HCT116 (cell line): ENCODE results near the gene PRR14L. TPM values are rescaled to one million over a fixed set of nuclear protein-coding genes. Genes with fewer than 3 reads are reported as not detected.

ENCODE experiments used
- ATAC-seq: fragments of 200-7000 bp; cut with Tn5 transposase; 2 replicates; pipeline ENCODE4 v1.9.1; 2020; ENCODE audit warnings: mild to moderate bottlenecking, moderate library complexity
- BruUV-seq: library from RNA; stranded (reverse); fragments of 400-500 nt; replicated peaks from 2 replicates; lab custom pipeline; 2021; lab: Mats Ljungman, UMichigan
- CTCF ChIA-PET: fragments of 300-600 bp; sonication (Branson Sonifier 250); formaldehyde crosslinking; loops from one replicate; lab custom pipeline; 2021; ENCODE audit warnings: antibody characterized with exemption; lab: Charles Lee
- POLR2A ChIA-PET: fragments of 300-600, 350-600 bp; sonication (Branson Sonifier 250); formaldehyde crosslinking; loops from one replicate; lab custom pipeline; 2021; ENCODE audit warnings: antibody characterized with exemption; lab: Charles Lee
- RAD21 ChIA-PET, 2 experiments: fragments of 300-600 bp; sonication (Branson Sonifier 250); formaldehyde crosslinking; loops; one replicate each; lab custom pipeline; 2023; ENCODE audit warnings: low total read pairs in 2 of 2; ENCODE audit not compliant: uncharacterized antibody in 2 of 2, unreplicated experiment in 2 of 2, low non-redundant PET in 1 of 2; lab: Charles Lee
- DNase-seq: peaks from one replicate; pipeline ENCODE4 v3.0.0-alpha.2; 2010; ENCODE audit warnings: low read depth, low spot score
- H2AFZ ChIP-seq: fragments of 200-600 bp; shearing (Covaris generic), sonication (generic); 2 replicates; pipeline ENCODE4 v1.6.1; 2017; ENCODE audit warnings: low read depth, mixed run types, mixed read lengths, antibody characterized with exemption, low read length; ENCODE audit not compliant: poor library complexity, severe bottlenecking
- H3K27ac ChIP-seq: 2 replicates; pipeline ENCODE4 v1.5.1; 2012; ENCODE audit warnings: low read depth, low read length
- H3K27me3 ChIP-seq: fragments of 200-600 bp; sonication (generic); 2 replicates; pipeline ENCODE4 v1.6.1; 2016; ENCODE audit warnings: mixed run types, low read length, mixed read lengths; ENCODE audit not compliant: insufficient read depth
- H3K36me3 ChIP-seq, 2 experiments: fragments of 200-500 bp in 1 of 2; fragments of 200-600 bp in 1 of 2; sonication (Bioruptor generic) in 1 of 2; sonication (generic) in 1 of 2; 2 replicates each; pipeline versions ENCODE4 v1.5.1 to v1.6.1; 2014 to 2016; ENCODE audit warnings: low read length in 2 of 2, inconsistent platforms in 1 of 2, mixed read lengths in 1 of 2, mixed run types in 1 of 2; ENCODE audit not compliant: insufficient read depth in 2 of 2, control insufficient read depth in 1 of 2
- H3K4me1 ChIP-seq, 2 experiments: fragments of 200-600 bp in 1 of 2; sonication (generic) in 1 of 2; 2 replicates each; pipeline versions ENCODE4 v1.5.1 to v1.6.1; 2012 to 2017; ENCODE audit warnings: low read length in 2 of 2, inconsistent platforms in 1 of 2, mild to moderate bottlenecking in 1 of 2, mixed read lengths in 1 of 2, mixed run types in 1 of 2, moderate library complexity in 1 of 2; ENCODE audit not compliant: insufficient read depth in 2 of 2, control insufficient read depth in 1 of 2
- H3K4me2 ChIP-seq: fragments of 200-600 bp; sonication (generic); 2 replicates; pipeline ENCODE4 v1.6.1; 2017; ENCODE audit warnings: mixed run types, low read length, mixed read lengths
- H3K4me3 ChIP-seq, 2 experiments: fragments of 200-600 bp in 1 of 2; sonication (generic) in 1 of 2; replicated peaks in 1 of 2; 2 replicates each; pipeline ENCODE4 v1.5.1; 2011 to 2016; ENCODE audit warnings: low read length in 2 of 2, control low read depth in 1 of 2, low read depth in 1 of 2, mild to moderate bottlenecking in 1 of 2, mixed read lengths in 1 of 2, mixed run types in 1 of 2
- H3K79me2 ChIP-seq: fragments of 200-600 bp; sonication (generic); 2 replicates; pipeline ENCODE4 v1.6.1; 2017; ENCODE audit warnings: mild to moderate bottlenecking, mixed run types, low read length, moderate library complexity, mixed read lengths; ENCODE audit not compliant: insufficient read depth
- H3K9ac ChIP-seq: fragments of 200-600 bp; sonication (generic); 2 replicates; pipeline ENCODE4 v1.6.1; 2016; ENCODE audit warnings: low read length, mixed read lengths
- H3K9me2 ChIP-seq: fragments of 200-600 bp; sonication (generic), shearing (Covaris generic); 2 replicates; pipeline ENCODE4 v1.6.1; 2017; ENCODE audit warnings: mixed run types, mild to moderate bottlenecking, moderate library complexity; ENCODE audit not compliant: insufficient read depth
- H3K9me3 ChIP-seq, 2 experiments: fragments of 200-500 bp in 1 of 2; fragments of 200-600 bp in 1 of 2; sonication (Bioruptor generic) in 1 of 2; sonication (generic) in 1 of 2; 2 replicates each; pipeline ENCODE4 v1.6.1; 2014 to 2017; ENCODE audit warnings: low read length in 2 of 2, mixed read lengths in 2 of 2, inconsistent platforms in 1 of 2, low read depth in 1 of 2, mild to moderate bottlenecking in 1 of 2, mixed run types in 1 of 2, moderate library complexity in 1 of 2; ENCODE audit not compliant: control insufficient read depth in 1 of 2, insufficient read depth in 1 of 2
- H4K20me1 ChIP-seq: fragments of 200-600 bp; sonication (generic), shearing (Covaris generic); 2 replicates; pipeline ENCODE4 v1.6.1; 2017; ENCODE audit warnings: mixed run types, mild to moderate bottlenecking, moderate library complexity; ENCODE audit not compliant: insufficient read depth
- ATF3 ChIP-seq: IDR thresholded peaks from 2 replicates; pipeline ENCODE4 v1.6.1; 2012
- CBX3 ChIP-seq: IDR thresholded peaks from 2 replicates; pipeline ENCODE4 v1.6.1; 2012; ENCODE audit warnings: low read depth
- CTCF ChIP-seq, 3 experiments: fragments of 200-600 bp in 1 of 3; sonication (generic) in 1 of 3; IDR thresholded peaks in 2 of 3; conservative IDR thresholded peaks in 1 of 3; 2 replicates each; pipeline ENCODE4 v1.5.1; 2012 to 2017; ENCODE audit warnings: low read depth in 2 of 3, low read length in 2 of 3, antibody characterized with exemption in 1 of 3, borderline replicate concordance in 1 of 3, control low read depth in 1 of 3, mild to moderate bottlenecking in 1 of 3, mixed read lengths in 1 of 3, mixed run types in 1 of 3, moderate library complexity in 1 of 3; ENCODE audit not compliant: insufficient read depth in 1 of 3
- EGR1 ChIP-seq: IDR thresholded peaks from 2 replicates; pipeline ENCODE4 v1.6.1; 2012; ENCODE audit warnings: low read depth
- ELF1 ChIP-seq: IDR thresholded peaks from 2 replicates; pipeline ENCODE4 v1.6.1; 2012; ENCODE audit warnings: low read depth, borderline replicate concordance
- EZH2phosphoT487 ChIP-seq: fragments of 200-600 bp; IDR thresholded peaks from 2 replicates; pipeline ENCODE4 v1.6.1; 2018; ENCODE audit warnings: antibody characterized with exemption, borderline replicate concordance
- JUND ChIP-seq: IDR thresholded peaks from 2 replicates; pipeline ENCODE4 v1.6.1; 2012
- MAX ChIP-seq: IDR thresholded peaks from 2 replicates; pipeline ENCODE4 v1.6.1; 2012
- POLR2A ChIP-seq: IDR thresholded peaks from 2 replicates; pipeline ENCODE4 v1.7.0; 2011; ENCODE audit warnings: borderline replicate concordance; ENCODE audit not compliant: insufficient read depth, insufficient read length; ENCODE audit errors: extremely low read depth
- POLR2AphosphoS5 ChIP-seq: IDR thresholded peaks from 2 replicates; pipeline ENCODE4 v1.6.1; 2011; ENCODE audit warnings: mild to moderate bottlenecking, low read depth, low read length, moderate library complexity
- RAD21 ChIP-seq: IDR thresholded peaks from 2 replicates; pipeline ENCODE4 v1.6.1; 2012; ENCODE audit warnings: low read depth, mild to moderate bottlenecking
- SP1 ChIP-seq: IDR thresholded peaks from 2 replicates; pipeline ENCODE4 v1.6.1; 2012; ENCODE audit warnings: low read depth
- SRF ChIP-seq: IDR thresholded peaks from 2 replicates; pipeline ENCODE4 v1.6.1; 2012; ENCODE audit warnings: low read depth
- TCF7L2 ChIP-seq: IDR thresholded peaks from 2 replicates; pipeline ENCODE4 v1.7.0; 2011; ENCODE audit warnings: borderline replicate concordance, inconsistent platforms; ENCODE audit not compliant: insufficient read depth, insufficient read length; ENCODE audit errors: extremely low read depth
- YY1 ChIP-seq: IDR thresholded peaks from 2 replicates; pipeline ENCODE4 v1.6.1; 2011; ENCODE audit warnings: low read length, low read depth, moderate library complexity, mild to moderate bottlenecking; ENCODE audit not compliant: insufficient replicate concordance; ENCODE audit errors: extremely low read depth
- ZBTB33 ChIP-seq: IDR thresholded peaks from 2 replicates; pipeline ENCODE4 v1.6.1; 2011; ENCODE audit warnings: mild to moderate bottlenecking, low read length, moderate library complexity; ENCODE audit not compliant: insufficient replicate concordance; ENCODE audit errors: extremely low read depth
- ZFX ChIP-seq: fragments of 450-650 bp; IDR thresholded peaks from 2 replicates; pipeline ENCODE4 v1.6.1; 2017
- ZNF274 ChIP-seq: fragments of 200-500 bp; sonication (Bioruptor generic); IDR thresholded peaks from 2 replicates; pipeline ENCODE4 v1.6.1; 2014; ENCODE audit warnings: mild to moderate bottlenecking, low read depth, low read length, inconsistent platforms
- intact Hi-C: fragments of 100-400 bp; cut with micrococcal nuclease; formaldehyde crosslinking; loops from 2 replicates; pipeline ENCODE4 v1.10.0; 2022
- total RNA-seq: library from RNA; stranded (reverse); gene quantifications from one replicate; pipeline ENCODE4 v1.2.1, GENCODE V29; 2021; ENCODE audit not compliant: unreplicated experiment

PRR14L gene
- total RNA-seq, 1 experiment from 2014 or later: 61.5 TPM

DNA sequence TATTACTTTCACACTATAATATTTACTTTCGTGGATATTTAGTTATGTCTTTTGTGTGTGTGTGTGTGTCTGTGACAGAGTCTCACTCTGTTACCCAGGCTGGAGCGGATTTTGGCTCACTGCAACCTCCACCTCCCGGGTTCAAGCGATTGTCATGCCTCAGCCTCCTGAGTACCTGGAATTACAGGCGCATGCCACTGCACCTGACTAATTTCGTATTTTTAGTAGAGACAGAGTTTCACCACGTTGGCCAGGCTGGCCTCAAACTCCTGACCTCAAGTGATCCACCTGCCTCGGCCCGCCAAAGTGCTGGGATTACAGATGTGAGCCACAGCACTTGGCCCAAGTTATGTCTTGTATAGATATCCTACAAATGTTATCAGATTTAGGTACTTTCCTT is 97.8 kb downstream of the PRR14L start (continued):
- no peak for TF ChIP-seq POLR2A

- RAD21 ChIA-PET: no interaction called here
- no peaks in the 10 kb centered on the region for H3K9me3 ChIP-seq
- H3K4me1 ChIP-seq: peaks cover 20 to 69% of the 10 kb centered on the region in 2 experiments
- H3K79me2 ChIP-seq: peaks cover 82% of the 10 kb centered on the region
- H3K9me2 ChIP-seq: no peaks in the 10 kb centered on the region
- no TSS peak for BruUV-seq
- no peaks in the 10 kb centered on the region for H3K27me3 ChIP-seq
- no peak overlapping the region for H3K4me3 ChIP-seq
- ATAC-seq (no peak), DNase-seq (no peak)
- TF ChIP-seq RAD21: no peak
- no peak for TF ChIP-seq SP1
- no peak for TF ChIP-seq ELF1
- TF ChIP-seq CBX3: no peak
- TF ChIP-seq JUND: no peak
- no peak for TF ChIP-seq ZNF274
- no peak for TF ChIP-seq EGR1
- no peak for TF ChIP-seq CTCF (IDR thresholded peaks at IDR 0.05 in 2 of 3, conservative IDR thresholded peaks at IDR 0.05 in 1 of 3; ENCODE audit: borderline replicate concordance in 1 of 3, insufficient read depth in 1 of 3, low read depth in 2 of 3, low read length in 2 of 3)
- no peak for TF ChIP-seq MAX
- TF ChIP-seq TCF7L2: no peak
- no peak for TF ChIP-seq ATF3
- TF ChIP-seq ZFX: no peak
- TF ChIP-seq ZBTB33: no peak
- TF ChIP-seq EZH2phosphoT487: no peak
- no peak for TF ChIP-seq YY1
- TF ChIP-seq SRF: no peak
- no peak for TF ChIP-seq POLR2AphosphoS5
- TF ChIP-seq POLR2A: no peak
- no peak overlapping the region for H3K27ac ChIP-seq
- H3K9ac ChIP-seq: no peak overlapping the region
- CTCF ChIA-PET: no interaction called here
- intact Hi-C loops: no loop called here
- H4K20me1 ChIP-seq: peaks cover 4% of the 10 kb centered on the region; the same call in 1 of the 2 replicates
- no peak overlapping the region for H3K4me2 ChIP-seq
- POLR2A ChIA-PET: interaction anchor here (1.4 kb wide), 1 partner anchor 10 kb away, joined by 3 read pairs; the partner anchor contains the start of gene PISD
- H2AFZ ChIP-seq: no peak overlapping the region
- peaks cover 4 to 6% of the 10 kb centered on the region in 2 experiments; a peak in 2 of 4 replicates for H3K36me3 ChIP-seq
These were observed 98.3 kb downstream of the PRR14L start for GRCh38 chr22:31651664-31652063.
